AG04450 (cell line): Measurements from ENCODE around the gene TOB2. TPM values are rescaled to one million over a fixed set of nuclear protein-coding genes. Genes with fewer than 3 reads are reported as not detected.

Experiments
- CTCF ChIA-PET: fragments of 300-600, 350-600 bp; formaldehyde crosslinking; extraction: SDS; loops from one replicate; lab custom pipeline; 2022; ENCODE audit warnings: antibody characterized with exemption, inconsistent platforms; lab: Charles Lee
- POLR2A ChIA-PET: fragments of 350-600 bp; formaldehyde crosslinking; extraction: SDS; loops from one replicate; lab custom pipeline; 2021; ENCODE audit warnings: antibody characterized with exemption, inconsistent platforms; lab: Yijun Ruan, JAX
- DNase-seq: peaks from one replicate; pipeline ENCODE4 v3.0.0-alpha.2; 2011; ENCODE audit warnings: low read depth, low spot score
- H3K27ac ChIP-seq: one replicate; pipeline ENCODE4 v1.5.1; 2012; ENCODE audit warnings: low read depth, low read length, control low read depth
- H3K27me3 ChIP-seq: one replicate; pipeline ENCODE4 v1.6.0; 2012; ENCODE audit warnings: low read length; ENCODE audit not compliant: control insufficient read depth, insufficient read depth
- H3K4me3 ChIP-seq: 2 replicates; pipeline ENCODE4 v1.5.1; 2011; ENCODE audit warnings: mild to moderate bottlenecking, low read depth, low read length, control low read depth
- H3K9me3 ChIP-seq: 2 replicates; pipeline ENCODE4 v1.5.1; 2012; ENCODE audit warnings: low read length; ENCODE audit not compliant: control insufficient read depth, insufficient read depth
- polyA plus RNA-seq: library from polyadenylated mRNA; depleted of rRNA; stranded (reverse); fragments of >200 nt; gene quantifications from 2 replicates; pipeline ENCODE4 v1.2.3, GENCODE V29; 2011
- TF ChIP-seq, protein P1 (sequence below): IDR thresholded peaks from 2 replicates; pipeline ENCODE4 v1.5.1; 2011; ENCODE audit warnings: low read depth, low read length, control low read depth, inconsistent platforms

Gene TOB2
- polyA plus RNA-seq, 1 experiment = 25.9 TPM

DNA sequence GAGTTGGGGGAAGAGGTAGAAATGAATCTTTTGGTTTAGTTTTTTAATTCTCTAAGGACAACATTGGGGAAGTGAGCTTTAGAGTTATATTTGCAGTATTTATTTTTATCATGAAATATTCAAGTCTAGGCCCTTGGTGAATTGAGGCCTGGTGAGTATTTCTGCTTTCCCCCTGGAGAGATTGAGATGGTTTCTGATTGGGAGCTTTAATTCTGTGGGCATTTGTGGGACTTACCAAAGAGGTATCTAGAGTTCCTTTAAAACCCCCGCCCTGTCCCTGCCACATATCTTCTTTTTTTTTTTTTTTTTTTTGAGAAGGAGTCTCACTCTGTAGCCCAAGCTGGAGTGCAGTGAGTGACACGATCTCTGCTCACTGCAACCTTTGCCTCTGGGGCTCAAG is 31.9 kb upstream of the TOB2 start:
- H3K4me3 ChIP-seq = no peak overlapping the region
- TF ChIP-seq, protein P1, sequence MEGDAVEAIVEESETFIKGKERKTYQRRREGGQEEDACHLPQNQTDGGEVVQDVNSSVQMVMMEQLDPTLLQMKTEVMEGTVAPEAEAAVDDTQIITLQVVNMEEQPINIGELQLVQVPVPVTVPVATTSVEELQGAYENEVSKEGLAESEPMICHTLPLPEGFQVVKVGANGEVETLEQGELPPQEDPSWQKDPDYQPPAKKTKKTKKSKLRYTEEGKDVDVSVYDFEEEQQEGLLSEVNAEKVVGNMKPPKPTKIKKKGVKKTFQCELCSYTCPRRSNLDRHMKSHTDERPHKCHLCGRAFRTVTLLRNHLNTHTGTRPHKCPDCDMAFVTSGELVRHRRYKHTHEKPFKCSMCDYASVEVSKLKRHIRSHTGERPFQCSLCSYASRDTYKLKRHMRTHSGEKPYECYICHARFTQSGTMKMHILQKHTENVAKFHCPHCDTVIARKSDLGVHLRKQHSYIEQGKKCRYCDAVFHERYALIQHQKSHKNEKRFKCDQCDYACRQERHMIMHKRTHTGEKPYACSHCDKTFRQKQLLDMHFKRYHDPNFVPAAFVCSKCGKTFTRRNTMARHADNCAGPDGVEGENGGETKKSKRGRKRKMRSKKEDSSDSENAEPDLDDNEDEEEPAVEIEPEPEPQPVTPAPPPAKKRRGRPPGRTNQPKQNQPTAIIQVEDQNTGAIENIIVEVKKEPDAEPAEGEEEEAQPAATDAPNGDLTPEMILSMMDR = no peak
- no peaks in the 10 kb centered on the region for H3K27me3 ChIP-seq
- no peak for DNase-seq
- ChIA-PET CTCF (interaction anchor here (0.7 to 4.6 kb wide), 2 partner anchors 30 to 39 kb away, joined by 4 to 40 read pairs; no protein-coding TSS in a partner anchor), POLR2A (interaction anchor here (1.0 to 4.1 kb wide), 2 partner anchors 10 to 32 kb away, joined by 3 to 23 read pairs; partner anchors contain the start of genes ACO2, PHF5A and TOB2)
- no peaks in the 10 kb centered on the region for H3K9me3 ChIP-seq
- no peak overlapping the region for H3K27ac ChIP-seq

- TF ChIP-seq, protein P1 = no peak
- CTCF ChIA-PET = interaction anchor here (0.9 to 1.5 kb wide), 2 partner anchors 42 to 43 kb away, joined by 3 read pairs; no protein-coding TSS in a partner anchor
- Histone ChIP-seq H3K9me3 (no peaks in the 10 kb centered on the region), H3K27me3 (no peaks in the 10 kb centered on the region), H3K4me3 (no peak overlapping the region), H3K27ac (no peak overlapping the region)
- POLR2A ChIA-PET = interaction anchor here (0.6 kb wide), 1 partner anchor 55 kb away, joined by 8 read pairs; no protein-coding TSS in a partner anchor
- DNase-seq = no peak
These were observed 28.4 kb upstream of the TOB2 start for GRCh38 chr22:41474872-41475451.

DNA sequence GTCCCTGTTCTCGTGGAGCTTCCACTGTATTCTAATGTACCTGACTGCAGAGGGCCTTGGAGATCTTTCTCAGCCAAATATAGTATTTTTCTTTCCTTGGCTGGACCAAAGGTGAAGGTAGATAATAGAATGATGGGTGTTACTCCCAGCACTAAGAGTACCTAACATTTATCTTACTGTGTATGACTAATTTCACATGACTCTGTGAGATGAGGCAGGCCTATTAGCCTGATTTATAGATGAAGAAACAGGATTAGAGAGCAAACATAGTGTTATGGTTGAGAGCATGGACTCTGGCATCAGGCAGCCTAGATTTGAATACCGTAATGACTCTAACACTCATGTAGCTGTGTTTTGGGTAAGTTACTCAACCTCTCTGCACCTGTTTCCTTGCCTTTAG is 25.0 kb upstream of the TOB2 start:
- Histone ChIP-seq H3K9me3 (no peaks in the 10 kb centered on the region; the same call in 1 of the 2 replicates), H3K27me3 (no peaks in the 10 kb centered on the region), H3K4me3 (no peak overlapping the region), H3K27ac (no peak overlapping the region)
- ChIA-PET CTCF (no interaction called here), POLR2A (interaction anchor here (0.9 kb wide), 1 partner anchor 10 kb away, joined by 3 read pairs; no protein-coding TSS in a partner anchor)
- TF ChIP-seq, protein P1 = no peak
- DNase-seq = no peak

DNA sequence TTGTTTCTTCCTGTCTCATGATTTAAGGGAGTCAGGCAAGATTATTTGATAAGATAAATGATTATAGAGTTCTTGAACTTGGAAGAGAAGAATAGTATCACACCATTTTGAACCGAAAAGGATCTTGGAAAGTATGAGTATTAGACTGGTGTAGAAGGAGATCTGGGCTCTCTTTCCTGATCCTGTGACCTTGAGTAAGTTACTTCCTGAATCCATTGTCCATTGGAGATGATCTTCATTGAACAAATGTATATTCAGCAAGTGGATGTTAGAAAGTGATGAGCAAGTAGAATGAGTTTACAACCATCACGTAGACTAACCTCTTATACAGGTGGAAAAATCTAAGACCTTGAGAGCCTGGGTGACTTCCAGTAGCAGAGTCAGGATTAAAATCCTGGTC is 24.3 kb upstream of the TOB2 start:
- DNase-seq = no peak
- Histone ChIP-seq H3K9me3 (no peaks in the 10 kb centered on the region; the same call in 1 of the 2 replicates), H3K27me3 (no peaks in the 10 kb centered on the region), H3K27ac (no peak overlapping the region), H3K4me3 (no peak overlapping the region)
- TF ChIP-seq, protein P1 = no peak
- CTCF ChIA-PET = interaction anchor here (0.6 kb wide), 1 partner anchor 185 kb away, joined by 4 read pairs; the partner anchor contains the start of gene RANGAP1
- POLR2A ChIA-PET = no interaction called here
